Fibroblast of lung (primary cell): Measurements from ENCODE around the gene WDR86. TPM values are rescaled to one million over a fixed set of nuclear protein-coding genes. Genes with fewer than 3 reads are reported as not detected.

ENCODE experiments used
- DNase-seq, 2 donors: peaks; one replicate each; pipeline versions ENCODE4 v3.0.0 to v3.0.0-alpha.2; 2010; ENCODE audit warnings: low read depth in 2 of 2
- H2AFZ ChIP-seq: 2 replicates; pipeline ENCODE4 v1.5.1; 2012; ENCODE audit warnings: low read length, control low read depth, inconsistent platforms
- H3K27ac ChIP-seq: 2 replicates; pipeline ENCODE4 v1.5.1; 2011; ENCODE audit warnings: low read length, control low read depth; ENCODE audit not compliant: insufficient read depth
- H3K27me3 ChIP-seq: 2 replicates; pipeline ENCODE4 v1.5.1; 2011; ENCODE audit warnings: mild to moderate bottlenecking, low read length; ENCODE audit not compliant: control insufficient read depth, insufficient read depth
- H3K36me3 ChIP-seq: 2 replicates; pipeline ENCODE4 v1.5.1; 2011; ENCODE audit warnings: low read length; ENCODE audit not compliant: control insufficient read depth, insufficient read depth
- H3K4me1 ChIP-seq: 2 replicates; pipeline ENCODE4 v1.5.1; 2011; ENCODE audit warnings: low read length; ENCODE audit not compliant: control insufficient read depth, insufficient read depth; ENCODE audit errors: extremely low read depth
- H3K4me2 ChIP-seq: 2 replicates; pipeline ENCODE4 v1.5.1; 2011; ENCODE audit warnings: low read length, control low read depth; ENCODE audit not compliant: insufficient read depth; ENCODE audit errors: extremely low read depth
- H3K4me3 ChIP-seq, 4 experiments: fragments of 200-600 bp in 1 of 4; sonication (generic) in 1 of 4; replicated peaks in 1 of 4; 2 replicates each; pipeline ENCODE4 v1.5.1; 2011 to 2016; ENCODE audit warnings: low read length in 4 of 4, low read depth in 3 of 4, mild to moderate bottlenecking in 3 of 4, control low read depth in 2 of 4, inconsistent platforms in 1 of 4, mixed read lengths in 1 of 4; ENCODE audit not compliant: insufficient read depth in 1 of 4; ENCODE audit errors: control extremely low read depth in 1 of 4
- H3K79me2 ChIP-seq: 2 replicates; pipeline ENCODE4 v1.5.1; 2012; ENCODE audit warnings: mild to moderate bottlenecking, low read length, inconsistent platforms; ENCODE audit not compliant: control insufficient read depth, insufficient read depth
- H3K9ac ChIP-seq: 2 replicates; pipeline ENCODE4 v1.5.1; 2011; ENCODE audit warnings: mild to moderate bottlenecking, low read length, control low read depth; ENCODE audit not compliant: insufficient read depth
- H3K9me3 ChIP-seq: 2 replicates; pipeline ENCODE4 v1.5.1; 2012; ENCODE audit warnings: low read depth, low read length; ENCODE audit not compliant: control insufficient read depth, insufficient read depth
- H4K20me1 ChIP-seq: 2 replicates; pipeline ENCODE4 v1.5.1; 2011; ENCODE audit warnings: low read length; ENCODE audit not compliant: control insufficient read depth, insufficient read depth; ENCODE audit errors: extremely low read depth
- EZH2 ChIP-seq: IDR thresholded peaks from 2 replicates; pipeline ENCODE4 v1.5.1; 2012; ENCODE audit warnings: low read length, control low read depth, mild to moderate bottlenecking; ENCODE audit errors: missing control alignments
- polyA plus RNA-seq, 2 donors: library from polyadenylated mRNA; depleted of rRNA in 1 of 2; stranded (reverse) in 1 of 2; unstranded in 1 of 2; fragments of >200 nt; gene quantifications; 2 replicates each; pipeline ENCODE4 v1.2.1, GENCODE V29; 2011 to 2012; ENCODE audit warnings: missing spikeins in 1 of 2
- total RNA-seq: library from RNA; depleted of rRNA; stranded (reverse); fragments of >200 nt; gene quantifications from 2 replicates; pipeline ENCODE4 v1.2.1, GENCODE V29; 2014
- TF ChIP-seq, protein P1 (sequence below), 2 donors: IDR thresholded peaks in 1 of 2; conservative IDR thresholded peaks in 1 of 2; 1 replicate in 1 of 2; 2 replicates in 1 of 2; pipeline ENCODE4 v1.5.1; 2011 to 2012; ENCODE audit warnings: low read length in 2 of 2, control low read depth in 1 of 2, inconsistent platforms in 1 of 2, low read depth in 1 of 2, mild to moderate bottlenecking in 1 of 2

Gene WDR86
- total and polyA plus RNA-seq, 2 donors (not counting 1 experiment from before 2014, with no cell fraction given): 0.33 TPM; not detected in 1

DNA sequence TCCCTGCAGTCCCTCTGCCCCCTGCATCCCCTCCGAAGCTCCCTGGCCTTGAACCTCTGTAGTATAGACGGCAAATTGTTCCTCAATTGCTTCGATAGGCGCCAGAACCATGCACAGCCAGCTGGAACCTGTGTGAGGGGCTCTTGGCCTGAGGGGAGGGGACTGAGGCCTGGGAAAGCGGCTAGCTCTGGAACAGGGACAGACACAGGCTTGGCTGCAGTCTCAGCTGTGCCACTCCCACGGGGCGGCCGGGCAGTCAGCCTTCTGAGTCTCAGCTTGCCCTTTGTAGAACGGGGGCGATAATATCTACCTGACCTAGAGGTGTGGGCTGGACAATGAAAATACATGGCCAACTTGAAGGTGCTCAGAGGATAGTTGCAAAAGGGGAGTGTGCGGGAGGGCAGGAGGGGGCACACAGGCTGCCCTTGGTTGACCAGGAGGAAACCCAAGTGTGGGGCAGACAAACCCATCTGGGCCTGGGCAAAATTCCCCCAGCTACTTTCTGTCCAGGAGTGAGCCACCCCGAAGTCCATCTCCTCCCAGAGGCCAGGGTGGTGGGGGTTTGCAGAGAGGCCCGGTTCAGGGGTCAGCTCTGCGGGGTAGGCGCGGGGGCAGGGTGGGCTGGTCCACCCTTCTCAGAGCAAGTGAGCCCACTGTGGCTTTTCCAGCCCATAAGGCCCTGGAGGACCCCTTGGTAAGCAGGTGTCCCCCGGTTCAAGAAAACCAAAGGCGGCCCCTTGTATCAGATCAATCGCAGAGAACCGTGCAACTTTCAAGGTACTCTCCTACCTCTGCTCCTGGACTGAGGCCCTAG, 25.5 kb upstream of the WDR86 start:
- Histone ChIP-seq H4K20me1 (no peaks in the 10 kb centered on the region), H3K79me2 (no peaks in the 10 kb centered on the region), H3K36me3 (no peaks in the 10 kb centered on the region), H3K27me3 (no peaks in the 10 kb centered on the region), H3K4me2 (no peak overlapping the region), H3K9ac (no peak overlapping the region), H3K27ac (no peak overlapping the region), H2AFZ (no peak overlapping the region), H3K4me1 (no peaks in the 10 kb centered on the region), H3K9me3 (no peaks in the 10 kb centered on the region), H3K4me3 (no peak overlapping the region)
- DNase-seq: no peak
- TF ChIP-seq, protein P1, sequence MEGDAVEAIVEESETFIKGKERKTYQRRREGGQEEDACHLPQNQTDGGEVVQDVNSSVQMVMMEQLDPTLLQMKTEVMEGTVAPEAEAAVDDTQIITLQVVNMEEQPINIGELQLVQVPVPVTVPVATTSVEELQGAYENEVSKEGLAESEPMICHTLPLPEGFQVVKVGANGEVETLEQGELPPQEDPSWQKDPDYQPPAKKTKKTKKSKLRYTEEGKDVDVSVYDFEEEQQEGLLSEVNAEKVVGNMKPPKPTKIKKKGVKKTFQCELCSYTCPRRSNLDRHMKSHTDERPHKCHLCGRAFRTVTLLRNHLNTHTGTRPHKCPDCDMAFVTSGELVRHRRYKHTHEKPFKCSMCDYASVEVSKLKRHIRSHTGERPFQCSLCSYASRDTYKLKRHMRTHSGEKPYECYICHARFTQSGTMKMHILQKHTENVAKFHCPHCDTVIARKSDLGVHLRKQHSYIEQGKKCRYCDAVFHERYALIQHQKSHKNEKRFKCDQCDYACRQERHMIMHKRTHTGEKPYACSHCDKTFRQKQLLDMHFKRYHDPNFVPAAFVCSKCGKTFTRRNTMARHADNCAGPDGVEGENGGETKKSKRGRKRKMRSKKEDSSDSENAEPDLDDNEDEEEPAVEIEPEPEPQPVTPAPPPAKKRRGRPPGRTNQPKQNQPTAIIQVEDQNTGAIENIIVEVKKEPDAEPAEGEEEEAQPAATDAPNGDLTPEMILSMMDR (conservative IDR thresholded peaks at IDR 0.05 in 1 of 2, IDR thresholded peaks at IDR 0.05 in 1 of 2; ENCODE audit: low read depth in 1 of 2, low read length in 2 of 2): no peak
- no peak for TF ChIP-seq EZH2

DNA sequence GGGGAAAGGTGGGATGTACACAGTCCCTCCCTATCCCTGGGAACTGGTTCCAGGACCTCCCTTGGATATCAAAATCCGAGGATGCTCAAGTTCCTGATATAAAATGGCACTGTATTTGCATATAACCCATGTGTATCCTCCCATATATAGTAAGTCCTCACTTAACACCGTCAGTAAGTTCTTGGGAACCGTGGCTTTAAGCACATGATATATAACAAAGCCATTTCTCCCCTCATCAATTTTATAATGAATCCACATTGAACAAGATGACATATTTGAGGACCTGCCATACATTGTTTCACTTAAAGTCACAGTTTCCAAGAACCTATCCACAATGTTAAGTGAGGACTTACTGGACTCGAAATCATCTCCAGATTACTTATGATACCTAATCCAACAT, 24.7 kb upstream of the WDR86 start:
- Histone ChIP-seq H3K4me2 (no peak overlapping the region), H3K36me3 (no peaks in the 10 kb centered on the region), H3K79me2 (no peaks in the 10 kb centered on the region), H4K20me1 (no peaks in the 10 kb centered on the region), H3K4me1 (peaks cover 2% of the 10 kb centered on the region), H3K9ac (no peak overlapping the region), H3K4me3 (no peak overlapping the region), H3K27ac (no peak overlapping the region), H2AFZ (no peak overlapping the region), H3K27me3 (no peaks in the 10 kb centered on the region), H3K9me3 (no peaks in the 10 kb centered on the region)
- no peak for TF ChIP-seq EZH2
- TF ChIP-seq, protein P1 (conservative IDR thresholded peaks at IDR 0.05 in 1 of 2, IDR thresholded peaks at IDR 0.05 in 1 of 2; ENCODE audit: low read depth in 1 of 2, low read length in 2 of 2): no peak
- DNase-seq: no peak

DNA sequence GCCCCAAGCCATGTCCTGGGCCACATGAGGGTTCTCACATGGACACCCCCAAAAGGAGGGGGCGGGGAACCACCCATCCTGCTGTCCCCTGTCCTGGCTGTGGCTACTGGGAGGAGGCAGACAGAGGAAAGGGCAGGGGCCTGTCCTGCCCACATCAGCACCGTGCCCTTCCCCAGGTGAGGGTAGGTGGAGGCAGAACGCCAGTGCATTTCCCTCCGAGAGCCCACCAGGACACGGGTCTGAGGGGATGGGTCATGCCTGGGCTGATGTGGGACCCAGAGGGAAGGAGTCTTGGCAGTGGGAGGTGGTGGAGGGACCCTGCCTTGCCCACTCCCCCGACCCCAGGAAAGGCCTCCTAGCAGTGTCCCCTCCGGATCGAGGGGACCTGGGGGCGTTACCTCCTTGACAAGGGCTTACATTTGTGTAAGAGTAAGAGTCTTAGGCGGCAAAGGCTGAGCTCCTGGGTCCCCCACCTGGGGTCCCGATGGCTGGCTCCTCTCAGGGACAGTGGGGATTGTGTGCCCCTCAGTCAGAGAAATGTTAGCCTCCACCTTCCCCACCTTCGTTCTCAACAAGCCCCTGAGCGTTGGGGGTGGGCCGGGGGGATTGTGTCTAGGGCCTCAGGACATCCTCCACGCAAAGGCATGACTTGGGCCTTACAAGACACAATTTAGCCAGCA, 24.0 kb upstream of the WDR86 start:
- H3K4me2 ChIP-seq: no peak overlapping the region
- H3K9ac ChIP-seq: no peak overlapping the region
- H3K36me3 ChIP-seq: no peaks in the 10 kb centered on the region
- H3K9me3 ChIP-seq: no peaks in the 10 kb centered on the region
- H2AFZ ChIP-seq: no peak overlapping the region
- no peaks in the 10 kb centered on the region for H4K20me1 ChIP-seq
- no peak overlapping the region for H3K4me3 ChIP-seq
- H3K27ac ChIP-seq: no peak overlapping the region
- peaks cover 6% of the 10 kb centered on the region for H3K4me1 ChIP-seq
- TF ChIP-seq EZH2: no peak
- TF ChIP-seq, protein P1 (conservative IDR thresholded peaks at IDR 0.05 in 1 of 2, IDR thresholded peaks at IDR 0.05 in 1 of 2; ENCODE audit: low read depth in 1 of 2, low read length in 2 of 2): no peak
- H3K79me2 ChIP-seq: no peaks in the 10 kb centered on the region
- no peak for DNase-seq
- H3K27me3 ChIP-seq: no peaks in the 10 kb centered on the region
